Measurements from ENCODE around the gene NFKBIZ.

GRCh38 chr3:101821503-101821902, 27.8 kb upstream of the NFKBIZ start:
- TF ChIP-seq, protein P1, sequence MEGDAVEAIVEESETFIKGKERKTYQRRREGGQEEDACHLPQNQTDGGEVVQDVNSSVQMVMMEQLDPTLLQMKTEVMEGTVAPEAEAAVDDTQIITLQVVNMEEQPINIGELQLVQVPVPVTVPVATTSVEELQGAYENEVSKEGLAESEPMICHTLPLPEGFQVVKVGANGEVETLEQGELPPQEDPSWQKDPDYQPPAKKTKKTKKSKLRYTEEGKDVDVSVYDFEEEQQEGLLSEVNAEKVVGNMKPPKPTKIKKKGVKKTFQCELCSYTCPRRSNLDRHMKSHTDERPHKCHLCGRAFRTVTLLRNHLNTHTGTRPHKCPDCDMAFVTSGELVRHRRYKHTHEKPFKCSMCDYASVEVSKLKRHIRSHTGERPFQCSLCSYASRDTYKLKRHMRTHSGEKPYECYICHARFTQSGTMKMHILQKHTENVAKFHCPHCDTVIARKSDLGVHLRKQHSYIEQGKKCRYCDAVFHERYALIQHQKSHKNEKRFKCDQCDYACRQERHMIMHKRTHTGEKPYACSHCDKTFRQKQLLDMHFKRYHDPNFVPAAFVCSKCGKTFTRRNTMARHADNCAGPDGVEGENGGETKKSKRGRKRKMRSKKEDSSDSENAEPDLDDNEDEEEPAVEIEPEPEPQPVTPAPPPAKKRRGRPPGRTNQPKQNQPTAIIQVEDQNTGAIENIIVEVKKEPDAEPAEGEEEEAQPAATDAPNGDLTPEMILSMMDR (IDR thresholded peaks at IDR 0.05): no peak
- TF ChIP-seq EZH2 (IDR thresholded peaks at IDR 0.05) (no peak), EZH2phosphoT487 (IDR thresholded peaks at IDR 0.05) (no peak)
